IMR-90 (cell line): ENCODE data around the gene ALK. TPM values are rescaled to one million over a fixed set of nuclear protein-coding genes. Genes with fewer than 3 reads are reported as not detected.

ENCODE experiments used
- ATAC-seq: fragments of 200-7000 bp; cut with Tn5 transposase; 2 replicates; pipeline ENCODE4 v1.9.1; 2020; ENCODE audit warnings: low read depth, mild to moderate bottlenecking, moderate library complexity
- BruUV-seq: library from RNA; stranded (reverse); fragments of 400-500 nt; replicated peaks from 2 replicates; lab custom pipeline; 2021; lab: Mats Ljungman, UMichigan
- CTCF ChIA-PET: fragments of 300-600 bp; formaldehyde crosslinking; extraction: SDS; loops from one replicate; lab custom pipeline; 2021; ENCODE audit warnings: antibody characterized with exemption; lab: Yijun Ruan, JAX
- POLR2A ChIA-PET: fragments of 300-600 bp; sonication (Branson Sonifier 250); formaldehyde crosslinking; loops from one replicate; lab custom pipeline; 2022; ENCODE audit warnings: antibody characterized with exemption; ENCODE audit not compliant: unreplicated experiment; lab: Charles Lee
- DNase-seq: peaks from one replicate; pipeline ENCODE4 v3.0.0; 2013
- H2AFZ ChIP-seq: replicated peaks from 2 replicates; pipeline ENCODE3; 2013; ENCODE audit warnings: low read length, mild to moderate bottlenecking; ENCODE audit not compliant: poor library complexity
- H2AK5ac ChIP-seq: 2 replicates; pipeline ENCODE4 v1.6.1; 2013; ENCODE audit warnings: low read depth, low read length, inconsistent platforms
- H2AK9ac ChIP-seq: replicated peaks from 2 replicates; pipeline ENCODE3; 2013; ENCODE audit warnings: mild to moderate bottlenecking, low read depth, low read length, moderate library complexity; ENCODE audit not compliant: poor library complexity
- H2BK120ac ChIP-seq: 2 replicates; pipeline ENCODE4 v1.6.1; 2013; ENCODE audit warnings: low read depth, low read length, inconsistent platforms
- H2BK15ac ChIP-seq: 3 replicates; pipeline ENCODE4 v1.6.1; 2013; ENCODE audit warnings: low read depth, low read length, inconsistent platforms
- H2BK20ac ChIP-seq: 2 replicates; pipeline ENCODE4 v1.6.1; 2013; ENCODE audit warnings: low read depth, mild to moderate bottlenecking, inconsistent platforms, low read length, moderate library complexity
- H2BK5ac ChIP-seq: 2 replicates; pipeline ENCODE4 v1.6.1; 2013; ENCODE audit warnings: mild to moderate bottlenecking, low read depth, low read length, inconsistent platforms; ENCODE audit not compliant: poor library complexity, severe bottlenecking
- H3K14ac ChIP-seq: replicated peaks from 2 replicates; pipeline ENCODE4 v1.6.1; 2013; ENCODE audit warnings: low read depth, low read length, inconsistent platforms
- H3K18ac ChIP-seq: 2 replicates; pipeline ENCODE4 v1.6.1; 2013; ENCODE audit warnings: low read depth, low read length, control low read depth
- H3K23ac ChIP-seq: 2 replicates; pipeline ENCODE4 v1.6.1; 2013; ENCODE audit warnings: low read depth, low read length, inconsistent platforms
- H3K27ac ChIP-seq: 2 replicates; pipeline ENCODE4 v1.5.1; 2013; ENCODE audit warnings: mild to moderate bottlenecking, control low read depth, low read length; ENCODE audit not compliant: insufficient read depth
- H3K27me3 ChIP-seq: 2 replicates; pipeline ENCODE4 v1.6.1; 2013; ENCODE audit warnings: low read length; ENCODE audit not compliant: control insufficient read depth, insufficient read depth
- H3K36me3 ChIP-seq: 2 replicates; pipeline ENCODE4 v1.6.1; 2013; ENCODE audit warnings: low read length, mixed read lengths; ENCODE audit not compliant: control insufficient read depth, insufficient read depth
- H3K4ac ChIP-seq: 2 replicates; pipeline ENCODE4 v1.6.1; 2013; ENCODE audit warnings: low read depth, low read length, inconsistent platforms
- H3K4me1 ChIP-seq: 2 replicates; pipeline ENCODE4 v1.6.1; 2013; ENCODE audit warnings: low read length, mixed read lengths; ENCODE audit not compliant: control insufficient read depth, insufficient read depth
- H3K4me2 ChIP-seq: 2 replicates; pipeline ENCODE4 v1.6.1; 2013; ENCODE audit warnings: low read depth, mild to moderate bottlenecking, control low read depth, low read length, moderate library complexity
- H3K4me3 ChIP-seq: 2 replicates; pipeline ENCODE4 v1.5.1; 2013; ENCODE audit warnings: low read depth, mild to moderate bottlenecking, control low read depth, low read length, moderate library complexity; ENCODE audit not compliant: insufficient read depth
- H3K56ac ChIP-seq: 2 replicates; pipeline ENCODE4 v1.6.1; 2013; ENCODE audit warnings: low read length, inconsistent platforms; ENCODE audit not compliant: insufficient read depth; ENCODE audit errors: extremely low read depth
- H3K79me1 ChIP-seq, 2 experiments: 2 replicates each; pipeline ENCODE4 v1.6.1; 2013; ENCODE audit warnings: low read length in 2 of 2, inconsistent platforms in 1 of 2, low read depth in 1 of 2
- H3K9ac ChIP-seq: 2 replicates; pipeline ENCODE4 v1.6.1; 2013; ENCODE audit warnings: low read depth, low read length, control low read depth
- H3K9me1 ChIP-seq: 2 replicates; pipeline ENCODE4 v1.6.1; 2013; ENCODE audit warnings: low read length, inconsistent platforms; ENCODE audit not compliant: insufficient read depth
- H3K9me3 ChIP-seq: 2 replicates; pipeline ENCODE4 v1.6.1; 2013; ENCODE audit warnings: low read length; ENCODE audit not compliant: control insufficient read depth, insufficient read depth
- H4K20me1 ChIP-seq: 2 replicates; pipeline ENCODE4 v1.6.1; 2013; ENCODE audit warnings: low read length, inconsistent platforms; ENCODE audit not compliant: insufficient read depth
- H4K5ac ChIP-seq: 2 replicates; pipeline ENCODE4 v1.6.1; 2013; ENCODE audit warnings: mild to moderate bottlenecking, low read depth, low read length, control low read depth
- H4K8ac ChIP-seq, 2 experiments: 2 replicates each; pipeline ENCODE4 v1.6.1; 2013; ENCODE audit warnings: low read depth in 2 of 2, low read length in 2 of 2, control low read depth in 1 of 2, inconsistent platforms in 1 of 2
- H4K91ac ChIP-seq: 2 replicates; pipeline ENCODE4 v1.6.1; 2013; ENCODE audit warnings: low read depth, low read length, inconsistent platforms; ENCODE audit not compliant: insufficient read depth
- BHLHE40 ChIP-seq: fragments of 150-350 bp; IDR thresholded peaks from 2 replicates; pipeline ENCODE4 v1.6.1; 2016; ENCODE audit warnings: mild to moderate bottlenecking, low read depth, low read length
- CEBPB ChIP-seq: IDR thresholded peaks from 2 replicates; pipeline ENCODE4 v1.6.1; 2012; ENCODE audit warnings: low read depth, low read length, improper control_type of control experiment
- CHD1 ChIP-seq: IDR thresholded peaks from 2 replicates; pipeline ENCODE4 v1.6.1; 2012; ENCODE audit warnings: low read depth, low read length, improper control_type of control experiment
- CTCF ChIP-seq: conservative IDR thresholded peaks from 2 replicates; pipeline ENCODE4 v1.5.1; 2012; ENCODE audit warnings: mild to moderate bottlenecking, low read depth, low read length, improper control_type of control experiment
- MAZ ChIP-seq: IDR thresholded peaks from 2 replicates; pipeline ENCODE4 v1.6.1; 2012; ENCODE audit warnings: low read depth, mild to moderate bottlenecking, low read length, improper control_type of control experiment, moderate library complexity, borderline replicate concordance
- MXI1 ChIP-seq: IDR thresholded peaks from 2 replicates; pipeline ENCODE4 v1.6.1; 2012; ENCODE audit warnings: low read depth, mild to moderate bottlenecking, low read length, moderate library complexity, borderline replicate concordance
- NFE2L2 ChIP-seq: fragments of 150-350 bp; IDR thresholded peaks from 2 replicates; pipeline ENCODE4 v1.6.1; 2016; ENCODE audit warnings: low read depth, mild to moderate bottlenecking, low read length
- POLR2A ChIP-seq: IDR thresholded peaks from 2 replicates; pipeline ENCODE4 v1.6.1; 2012; ENCODE audit warnings: mild to moderate bottlenecking, low read depth, low read length
- RAD21 ChIP-seq: IDR thresholded peaks from 2 replicates; pipeline ENCODE4 v1.6.1; 2012; ENCODE audit warnings: low read length, improper control_type of control experiment
- RCOR1 ChIP-seq: IDR thresholded peaks from 2 replicates; pipeline ENCODE4 v1.6.1; 2012; ENCODE audit warnings: mild to moderate bottlenecking, low read length, improper control_type of control experiment; ENCODE audit not compliant: insufficient replicate concordance
- SMC3 ChIP-seq: fragments of 150-350 bp; IDR thresholded peaks from 2 replicates; pipeline ENCODE4 v1.6.1; 2016; ENCODE audit warnings: low read depth, mild to moderate bottlenecking, antibody characterized with exemption, low read length, moderate library complexity
- USF2 ChIP-seq: fragments of 150-350 bp; IDR thresholded peaks from 2 replicates; pipeline ENCODE4 v1.6.1; 2017; ENCODE audit warnings: mild to moderate bottlenecking, antibody characterized with exemption, low read length, low read depth
- WGBS, 2 experiments: methylation state at CpG; one replicate each; pipeline versions ENCODE4 v1.1.5 to v1.1.7; 2013; ENCODE audit warnings: missing lambda C conversion rate in 2 of 2; ENCODE audit not compliant: insufficient read length in 1 of 2; ENCODE audit errors: extremely low coverage in 2 of 2; 5-methylcytosine and 5-hydroxymethylcytosine counted together
- dilution Hi-C: fragments of 300-500 bp; cut with HindIII; formaldehyde crosslinking; loops from one replicate; pipeline ENCODE4 v1.14.3; 2018; ENCODE audit warnings: low sequenced_read_pairs; ENCODE audit not compliant: unreplicated experiment
- in situ Hi-C: fragments of 300-500 bp; cut with MboI; formaldehyde crosslinking; loops from 3 replicates; pipeline ENCODE4 v1.14.3; 2019; ENCODE audit warnings: low sequenced_read_pairs, inconsistent platforms, mixed read lengths
- intact Hi-C: fragments of 100-400 bp; cut with micrococcal nuclease; formaldehyde crosslinking; loops from 2 replicates; pipeline ENCODE4 v1.10.0; 2022
- polyA plus RNA-seq, 3 experiments: library from polyadenylated mRNA; depleted of rRNA; stranded (reverse); fragments of >200 nt; gene quantifications; 2 replicates each; pipeline ENCODE4 v1.2.3, GENCODE V29; 2012; ENCODE audit warnings: low replicate concordance in 1 of 3
- total RNA-seq: library from RNA; depleted of rRNA; stranded (reverse); fragments of >200 nt; gene quantifications from 2 replicates; pipeline ENCODE4 v1.2.3, GENCODE V29; 2012

The ALK gene
- total and polyA plus RNA-seq, 2 of the 4 experiments (the other 2 are of a cell fraction), result not detected

DNA sequence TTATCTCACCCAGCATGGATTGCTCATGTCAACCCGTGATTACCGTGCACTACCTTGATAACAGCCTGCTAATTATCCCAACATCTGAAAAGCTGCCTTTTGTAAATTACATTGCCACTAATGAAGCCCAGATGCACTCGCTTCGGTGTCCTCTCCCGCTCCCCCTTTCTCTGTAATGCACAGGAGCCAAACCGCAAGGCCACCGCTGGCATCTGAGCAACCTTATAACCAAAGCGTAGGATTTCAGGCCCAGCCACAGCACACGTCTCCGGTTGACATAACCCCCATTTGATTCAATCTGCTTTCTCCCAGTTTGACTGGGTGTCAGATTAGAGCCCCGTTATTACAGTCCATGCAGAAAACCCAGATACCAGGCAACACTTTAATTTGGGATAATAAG lies 341.2 kb downstream of the ALK start:
- H2AK9ac ChIP-seq, result no peak overlapping the region
- H3K4me1 ChIP-seq, result no peaks in the 10 kb centered on the region
- H3K14ac ChIP-seq, result no peak overlapping the region
- no peak for TF ChIP-seq BHLHE40
- no peak for TF ChIP-seq USF2
- TF ChIP-seq CEBPB, result no peak
- TF ChIP-seq SMC3, result no peak
- TF ChIP-seq RCOR1, result no peak
- TF ChIP-seq POLR2A, result no peak
- no peak for TF ChIP-seq MAZ
- TF ChIP-seq RAD21, result no peak
- no peak for TF ChIP-seq NFE2L2
- TF ChIP-seq CHD1, result no peak
- no peak for TF ChIP-seq CTCF
- no peak for TF ChIP-seq MXI1
- no peaks in the 10 kb centered on the region for H3K79me1 ChIP-seq
- H3K9me3 ChIP-seq, result no peaks in the 10 kb centered on the region
- no TSS peak for BruUV-seq
- WGBS, 2 experiments, result 71% methylated on average over 7 of the region's 11 CpGs; no CpG with 5 or more reads in 1 of the 2 experiments
- ChIA-PET POLR2A (no interaction called here), CTCF (no interaction called here)
- intact Hi-C loops, result no loop called here
- no peak overlapping the region for H2BK20ac ChIP-seq
- no peak overlapping the region for H4K8ac ChIP-seq
- H2BK15ac ChIP-seq, result no peak overlapping the region
- ATAC-seq (no peak), DNase-seq (no peak)
- no peak overlapping the region for H4K5ac ChIP-seq
- no peak overlapping the region for H2BK5ac ChIP-seq
- in situ Hi-C loops, result no loop called here
- dilution Hi-C loops, result no loop called here
- no peak overlapping the region for H3K23ac ChIP-seq
- no peaks in the 10 kb centered on the region for H3K36me3 ChIP-seq
- no peaks in the 10 kb centered on the region for H4K20me1 ChIP-seq
- H3K56ac ChIP-seq, result no peak overlapping the region
- H4K91ac ChIP-seq, result no peak overlapping the region
- H3K9ac ChIP-seq, result no peak overlapping the region
- no peak overlapping the region for H2AFZ ChIP-seq
- peaks cover 2% of the 10 kb centered on the region; the same call in 1 of the 2 replicates for H3K27me3 ChIP-seq
- H2AK5ac ChIP-seq, result no peak overlapping the region
- no peak overlapping the region for H3K27ac ChIP-seq
- no peaks in the 10 kb centered on the region for H3K9me1 ChIP-seq
- no peak overlapping the region for H3K4ac ChIP-seq
- no peak overlapping the region for H3K18ac ChIP-seq
- H3K4me2 ChIP-seq, result no peak overlapping the region
- H2BK120ac ChIP-seq, result no peak overlapping the region
- no peak overlapping the region for H3K4me3 ChIP-seq
